ENCODE results near the gene FYN.
A peak's percentile ranks its signal among the peaks of the same experiment; 100 is the strongest.

The FYN gene

DNA sequence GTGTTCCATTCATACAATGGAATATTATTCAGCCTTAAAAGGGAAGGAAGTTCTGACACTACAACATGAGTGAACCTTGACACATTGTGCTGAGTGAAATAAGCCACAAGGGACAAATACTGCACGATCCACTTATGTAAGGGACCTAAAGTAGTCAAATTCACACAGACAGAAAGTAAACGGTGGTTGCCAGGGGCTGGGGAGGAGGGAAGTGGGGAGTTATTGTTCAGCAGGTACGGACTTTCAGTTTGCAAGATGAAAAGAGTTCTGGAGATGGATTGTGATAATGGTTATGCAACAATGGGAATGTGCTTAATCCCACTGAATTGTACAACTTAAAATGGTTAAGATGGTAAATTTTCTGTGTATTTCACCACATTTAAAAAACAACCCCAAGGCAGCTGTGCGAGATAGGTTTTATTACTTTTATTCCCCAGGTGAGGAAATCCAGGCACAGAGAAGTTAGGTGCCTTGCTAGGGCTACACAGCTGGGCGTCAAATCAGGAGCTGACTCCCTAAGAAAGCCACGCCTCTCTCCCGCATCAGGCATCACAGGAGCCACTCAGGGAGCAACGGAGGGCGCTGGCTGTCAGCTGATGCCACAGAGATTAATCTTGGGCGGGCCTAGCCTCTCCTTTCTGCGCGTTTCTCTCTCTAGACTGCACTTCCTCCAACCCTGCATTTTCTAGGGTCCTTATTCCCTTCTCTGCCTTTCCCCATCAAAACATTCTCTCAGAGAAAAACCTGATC is 258.2 kb downstream of the FYN start:
- DNase-seq: peak; percentile 72

DNA sequence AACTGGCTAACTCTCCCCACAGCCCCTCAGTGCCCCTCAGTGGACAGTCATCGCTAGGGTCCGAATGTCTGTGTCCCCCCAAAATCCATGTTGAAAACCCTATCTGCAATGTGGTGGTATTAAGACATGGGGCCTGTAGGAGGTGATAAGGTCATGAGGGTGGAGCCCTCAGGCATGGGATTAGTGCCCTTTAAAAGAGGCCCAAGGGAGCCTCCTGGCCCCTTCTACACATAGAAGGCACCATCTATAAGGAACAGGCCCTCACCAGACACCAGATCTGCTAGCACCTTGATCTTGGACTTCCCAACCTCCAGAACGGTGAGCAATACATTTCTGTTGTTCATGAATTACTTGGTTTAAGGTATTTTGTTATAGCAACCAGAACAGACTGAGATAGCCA is 260.9 kb downstream of the FYN start:
- DNase-seq: no peak

DNA sequence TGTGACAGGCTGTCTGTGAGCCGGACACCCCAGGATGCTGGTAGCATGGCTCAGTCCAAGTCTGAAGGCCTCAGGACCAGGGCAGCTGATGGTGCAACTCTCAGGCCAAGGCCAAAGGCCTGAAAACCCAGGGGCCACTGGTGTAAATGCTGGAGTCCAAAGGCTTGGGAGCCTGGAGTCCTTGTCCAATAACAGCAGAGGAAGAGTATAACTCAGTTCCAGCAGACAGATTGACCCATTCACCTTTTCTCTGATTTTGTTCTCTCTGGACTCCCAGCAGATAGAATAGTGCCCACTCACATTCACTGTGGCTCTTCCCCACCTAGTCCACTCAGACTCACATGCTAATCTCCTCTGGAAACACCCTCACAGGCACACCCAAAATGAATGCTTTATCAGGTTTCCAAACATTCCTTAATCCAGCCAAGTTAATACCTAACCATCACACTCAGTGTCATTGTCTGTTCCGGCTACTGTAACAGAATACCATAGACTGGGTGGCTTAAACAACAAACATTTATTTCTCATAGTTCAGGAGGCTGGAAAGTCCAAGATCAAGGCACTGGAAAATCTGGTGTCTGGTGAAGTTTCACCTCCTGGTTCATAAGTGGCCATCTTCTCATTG is 262.6 kb downstream of the FYN start:
- no peak for DNase-seq

Data from hematopoietic multipotent progenitor cell treated with erythropoietin and hydrocortisone succinate and interleukin-3 and kit ligand, for 8 days (in vitro differentiated cells).